Stimulated activated CD4-positive, alpha-beta T cell treated with anti-CD3 and anti-CD28 coated beads, TNF-alpha, amount 100 ng/mL, for 4 hours (primary cell): Measurements from ENCODE around the gene AGAP2.
"Not testable (repeated sequence)": the region's sequence is repeated elsewhere in the genome, so short reads cannot be mapped to it uniquely, and the experiment has no call there.

Experiments
- DNase-seq, 3 experiments: peaks; one replicate each; pipeline ENCODE4 v3.0.0-alpha.2; 2020; ENCODE audit warnings: low read depth in 3 of 3

The AGAP2 gene

DNA sequence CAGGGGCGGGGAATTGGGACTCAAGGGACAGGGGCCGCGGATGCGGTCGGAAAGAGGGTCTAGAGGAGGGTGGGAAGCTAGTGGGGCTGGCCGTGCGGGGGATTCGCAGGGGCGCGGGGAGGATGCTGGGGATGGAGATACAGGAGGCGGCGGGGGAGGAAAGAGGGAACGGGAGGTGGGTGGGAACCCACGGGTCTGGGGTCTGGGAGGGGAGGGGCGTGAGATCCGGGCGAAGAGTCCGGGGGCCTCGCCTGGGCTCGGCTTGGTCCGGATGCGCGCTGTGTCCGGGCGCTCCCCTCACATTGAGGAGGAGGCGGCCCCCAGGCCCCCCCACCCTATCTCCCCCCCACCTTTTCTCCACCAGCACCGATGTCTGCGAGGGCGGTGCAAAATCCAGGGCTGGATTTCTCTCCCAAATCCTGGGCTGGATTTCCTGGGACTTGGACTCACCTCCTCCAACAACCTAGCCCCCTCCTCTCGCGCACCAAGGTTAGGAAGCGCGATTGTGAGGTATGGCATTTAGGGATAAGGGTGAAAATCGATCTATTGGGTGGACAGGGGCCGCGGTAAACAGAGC is at the start of gene AGAP2:
AGAP2 (minus strand) TSS at position 82 of the 577 bp plus-strand sequence. CDS start 496 bp downstream, outside the sequence.
- DNase-seq: no peak

DNA sequence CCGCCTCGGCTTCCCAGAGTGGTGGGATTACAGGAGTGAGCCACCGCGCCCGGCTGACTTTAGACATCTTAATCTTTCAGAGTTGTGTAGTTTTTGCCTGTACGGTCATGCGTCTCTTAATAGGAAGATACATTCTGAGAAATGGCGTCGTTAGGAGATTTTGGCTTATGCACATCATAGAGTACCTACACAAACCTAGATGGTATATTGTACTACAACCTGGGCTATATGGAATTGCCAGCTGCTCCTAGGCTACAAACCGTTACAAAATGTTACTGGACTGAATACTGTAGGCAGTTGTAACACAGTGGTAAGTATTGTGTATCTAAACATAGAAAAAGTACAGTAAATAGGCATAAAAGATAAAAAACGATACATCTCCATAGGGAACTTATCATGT is 45.3 kb upstream of the AGAP2 start:
- no peak for DNase-seq

DNA sequence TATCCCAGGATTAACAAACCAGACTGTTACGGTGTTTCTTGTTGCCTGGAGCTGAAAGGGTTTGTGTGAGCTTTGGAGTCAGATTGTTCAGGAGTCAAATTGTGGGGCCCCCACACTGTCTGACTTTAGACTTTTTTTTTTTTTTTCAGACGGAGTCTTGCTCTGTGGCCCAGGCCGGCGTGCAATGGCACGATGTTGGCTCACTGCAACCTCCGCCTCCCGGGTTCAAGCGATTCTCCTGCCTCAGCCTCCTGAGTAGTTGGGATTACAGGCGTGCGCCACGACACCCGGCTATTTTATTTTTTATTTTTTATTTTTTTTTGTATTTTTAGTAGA is 44.9 kb upstream of the AGAP2 start:
- DNase-seq: no peak

DNA sequence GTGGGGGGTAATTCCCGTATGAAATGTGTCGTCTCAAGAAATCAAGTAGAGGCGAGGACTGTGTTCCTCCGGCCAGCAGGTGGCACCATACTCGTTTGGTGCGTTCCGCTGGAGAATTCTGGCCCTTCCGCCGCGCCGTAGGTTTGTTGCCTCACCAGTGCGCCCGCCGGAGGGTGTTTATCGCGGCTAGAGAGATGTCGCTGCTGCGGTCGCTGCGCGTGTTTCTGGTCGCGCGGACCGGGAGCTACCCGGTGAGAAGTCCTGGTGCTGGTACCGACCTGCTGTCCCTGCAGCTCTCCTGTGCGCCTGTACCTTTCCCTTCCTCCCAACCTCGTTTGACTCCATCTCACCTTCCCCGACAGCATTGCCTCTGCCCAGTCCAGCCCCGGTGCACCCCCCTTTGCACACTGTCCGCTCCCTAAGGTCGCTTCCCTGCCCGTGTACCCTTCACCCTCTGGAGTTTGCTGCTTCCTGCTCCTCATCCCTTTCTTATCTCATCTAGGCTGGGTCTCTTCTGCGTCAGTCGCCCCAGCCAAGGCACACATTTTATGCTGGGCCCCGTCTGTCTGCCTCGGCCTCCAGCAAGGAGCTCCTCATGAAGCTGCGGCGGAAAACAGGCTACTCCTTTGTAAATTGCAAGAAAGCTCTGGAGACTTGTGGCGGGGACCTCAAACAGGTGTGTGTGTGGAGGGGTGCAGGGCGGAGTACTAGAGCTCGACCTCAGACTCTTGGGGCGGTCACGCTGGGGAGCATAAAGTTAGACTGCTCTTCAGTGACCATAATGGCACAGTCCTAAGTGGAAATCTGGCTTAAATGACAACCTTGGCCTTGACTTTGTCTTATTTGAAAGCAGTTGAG is 44.3 kb upstream of the AGAP2 start, which contains the start of gene TSFM:
TSFM (plus strand) TSS at position 180 of the 858 bp plus-strand sequence; CDS start at position 195, 15 bp downstream.
- DNase-seq: peak; percentile 92 to 97 (median 93)

DNA sequence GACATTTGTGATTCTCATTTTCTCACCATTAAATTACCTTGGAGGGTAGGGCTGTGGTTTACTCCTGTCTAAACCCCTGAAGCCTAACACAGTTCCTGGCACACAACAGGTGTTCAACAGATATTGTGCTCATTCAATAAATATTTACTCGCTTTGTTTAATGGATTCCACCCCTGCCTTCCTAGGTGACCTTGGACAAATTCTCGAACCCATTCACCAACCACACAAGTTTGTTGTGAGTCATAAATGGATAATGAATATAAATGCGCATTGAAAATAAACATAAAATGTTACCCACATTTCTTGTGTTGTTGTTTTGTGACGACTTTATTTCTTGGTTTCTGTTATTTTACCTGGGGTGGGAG is 43.7 kb upstream of the AGAP2 start:
- no peak for DNase-seq

DNA sequence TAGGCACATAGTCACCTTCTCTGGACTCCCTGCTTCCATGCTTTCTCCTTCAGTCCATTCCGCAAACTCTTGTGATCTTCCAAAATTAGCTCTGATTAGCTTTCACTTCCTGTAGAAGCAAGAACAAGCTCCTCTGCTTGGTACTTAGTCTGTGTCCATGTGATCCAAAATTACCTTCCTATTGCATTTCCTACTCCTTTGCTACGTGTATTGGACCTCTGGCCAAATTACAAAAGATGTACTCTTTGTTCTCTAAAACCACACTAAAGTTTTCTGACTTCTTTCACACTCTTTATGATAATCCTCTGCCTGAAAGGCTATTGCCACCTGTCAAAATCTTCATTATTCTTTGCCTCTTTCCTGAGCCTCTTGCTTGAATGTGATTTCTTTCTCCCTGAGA is 43.3 kb upstream of the AGAP2 start:
- no peak for DNase-seq

DNA sequence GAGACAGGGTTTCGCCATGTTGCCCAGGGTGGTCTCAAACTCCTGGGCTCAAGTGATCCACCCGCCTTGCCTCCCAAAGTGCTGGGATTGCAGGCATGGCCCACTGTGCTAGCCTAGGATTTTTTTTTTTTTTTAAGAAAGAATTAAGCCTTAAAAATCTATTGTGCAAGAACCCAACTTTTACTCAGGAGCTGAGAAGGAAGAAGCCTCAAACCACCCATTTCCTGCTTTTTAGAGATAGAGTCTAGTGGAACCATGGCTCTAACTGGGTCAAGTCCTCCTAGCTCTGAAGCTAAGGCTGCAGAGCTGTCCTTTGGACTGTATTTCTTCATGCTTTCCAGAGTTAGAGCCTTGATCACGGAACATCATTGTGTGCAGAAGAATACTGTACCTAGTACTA is 42.7 kb upstream of the AGAP2 start:
- DNase-seq: no peak

DNA sequence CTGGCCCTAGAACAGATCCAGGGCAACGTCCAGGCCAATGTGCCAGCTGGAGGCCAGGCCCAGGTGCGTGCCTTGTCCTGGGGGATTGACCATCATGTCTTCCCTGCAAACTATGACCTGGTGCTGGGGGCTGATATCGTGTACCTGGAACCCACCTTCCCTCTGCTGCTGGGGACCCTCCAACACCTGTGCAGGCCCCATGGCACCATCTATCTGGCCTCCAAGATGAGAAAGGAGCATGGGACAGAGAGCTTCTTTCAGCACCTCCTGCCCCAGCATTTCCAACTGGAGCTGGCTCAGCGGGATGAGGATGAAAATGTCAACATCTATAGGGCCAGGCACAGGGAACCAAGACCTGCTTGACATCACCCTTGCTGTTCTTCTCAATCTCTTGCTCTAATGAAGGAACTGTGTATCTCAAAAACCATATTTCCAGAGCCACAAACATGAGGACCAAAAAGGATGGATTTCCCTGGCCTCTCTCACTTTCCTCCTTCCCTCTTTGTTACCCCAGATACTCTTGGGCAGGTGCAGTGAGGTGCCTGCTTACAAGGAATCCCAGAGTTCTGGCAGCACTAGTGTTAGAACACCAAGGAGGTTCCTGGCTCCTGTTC is 41.8 kb upstream of the AGAP2 start:
- DNase-seq: no peak

DNA sequence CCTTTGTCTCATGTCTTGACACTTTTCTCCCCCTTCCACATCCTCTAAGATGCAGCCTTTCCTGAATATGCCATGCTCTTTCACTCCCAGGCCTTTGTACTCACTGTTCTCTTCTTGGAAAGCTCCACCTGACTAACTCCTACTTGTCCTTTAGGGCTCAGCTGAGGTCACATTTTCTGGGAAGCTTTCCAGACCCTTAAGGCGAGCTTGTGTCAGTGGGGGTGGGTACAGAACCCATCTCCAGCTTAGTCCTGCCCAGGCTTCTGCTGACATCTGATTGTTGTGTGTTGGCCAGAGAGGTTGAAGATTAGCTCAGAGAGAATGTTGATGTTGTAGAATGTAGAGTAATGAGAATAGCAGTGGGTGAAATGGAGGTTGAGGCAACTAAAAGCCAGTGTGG is 41.2 kb upstream of the AGAP2 start:
- DNase-seq: no peak

DNA sequence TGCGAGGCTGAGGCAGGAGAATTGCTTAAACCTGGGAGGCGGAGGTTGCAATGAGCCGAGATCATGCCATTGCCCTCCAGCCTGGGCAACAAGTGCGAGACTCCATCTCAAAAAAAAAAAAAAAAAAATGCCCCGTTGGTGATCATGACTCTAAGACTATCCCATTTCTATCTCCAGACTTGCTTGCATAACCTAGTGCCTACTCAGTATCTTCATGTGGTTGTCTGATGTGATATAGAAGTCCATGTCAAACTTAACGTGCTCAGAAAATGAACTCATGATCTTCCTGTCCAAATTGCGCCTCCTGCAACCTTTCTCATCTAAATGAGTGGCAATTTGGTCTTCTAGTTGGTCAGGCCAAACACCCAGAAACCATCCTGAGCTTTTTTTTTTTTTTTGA is 39.4 kb upstream of the AGAP2 start:
- DNase-seq: no peak

DNA sequence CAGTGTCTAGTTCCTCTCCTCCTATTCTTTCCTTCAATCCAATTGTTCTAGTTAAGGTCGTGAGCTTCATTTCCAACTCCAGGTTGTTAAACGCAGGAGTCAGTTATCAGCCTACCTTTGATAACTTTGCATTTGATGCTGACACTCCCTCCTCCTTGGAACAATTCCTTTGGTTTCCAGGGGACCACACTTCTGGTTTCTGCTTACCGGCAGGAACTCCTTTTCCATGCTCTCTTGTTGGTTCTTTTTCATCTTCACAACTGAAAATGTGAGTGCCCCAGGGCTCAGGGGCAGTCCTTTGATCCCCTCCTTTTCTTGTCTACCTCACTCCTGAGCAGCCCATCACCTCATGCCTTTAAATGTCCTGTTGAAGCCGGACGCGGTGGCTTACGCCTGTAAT is 38.8 kb upstream of the AGAP2 start:
- no peak for DNase-seq

DNA sequence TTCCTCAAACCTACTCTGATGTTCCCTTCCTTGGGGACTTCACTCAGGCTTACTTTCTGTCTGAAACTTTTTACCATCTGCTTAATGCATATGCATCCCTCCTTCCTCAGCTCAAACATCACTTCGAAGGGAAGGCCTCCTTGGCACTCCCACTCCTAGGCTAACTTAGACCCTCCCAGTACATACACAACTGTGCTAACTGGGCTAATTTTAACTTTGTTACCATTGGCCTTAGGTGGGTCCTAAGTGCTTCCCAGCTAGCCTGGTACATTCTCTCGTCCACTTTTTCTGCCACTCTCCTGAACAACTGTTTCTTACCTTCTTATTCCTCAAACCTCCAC is 37.7 kb upstream of the AGAP2 start:
- no peak for DNase-seq

DNA sequence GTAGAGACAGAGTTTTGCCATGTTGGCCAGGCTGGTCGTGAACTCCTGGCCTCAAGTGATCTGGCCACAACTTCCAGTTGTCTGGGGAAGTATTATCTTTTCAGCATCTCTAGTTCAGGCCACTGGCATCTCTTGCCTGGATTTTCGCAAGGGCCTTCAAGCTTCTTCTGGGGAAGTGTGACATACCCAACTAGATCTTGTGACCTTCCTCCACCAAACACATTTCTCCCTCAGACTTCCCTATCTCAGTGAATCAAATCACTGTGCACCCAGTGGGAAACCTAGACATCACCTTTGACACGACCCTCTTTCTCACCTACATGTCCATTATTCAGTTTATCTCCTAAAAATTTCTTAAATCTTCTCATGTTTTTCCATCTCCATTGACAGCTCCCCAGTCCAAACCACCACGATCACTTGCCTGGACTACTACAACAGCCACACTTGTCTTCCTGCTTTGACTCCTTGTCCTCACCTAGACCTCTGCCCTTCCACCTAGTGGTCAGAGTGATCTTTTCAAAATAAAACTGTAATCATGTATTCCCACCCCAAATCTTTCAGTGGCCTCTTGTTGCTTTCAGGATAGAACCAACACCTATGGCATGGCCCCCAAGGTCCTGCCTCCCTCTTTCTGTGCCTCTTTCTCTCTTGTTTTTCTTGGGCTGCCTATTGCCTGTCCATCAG is 37.2 kb upstream of the AGAP2 start:
- no peak for DNase-seq

DNA sequence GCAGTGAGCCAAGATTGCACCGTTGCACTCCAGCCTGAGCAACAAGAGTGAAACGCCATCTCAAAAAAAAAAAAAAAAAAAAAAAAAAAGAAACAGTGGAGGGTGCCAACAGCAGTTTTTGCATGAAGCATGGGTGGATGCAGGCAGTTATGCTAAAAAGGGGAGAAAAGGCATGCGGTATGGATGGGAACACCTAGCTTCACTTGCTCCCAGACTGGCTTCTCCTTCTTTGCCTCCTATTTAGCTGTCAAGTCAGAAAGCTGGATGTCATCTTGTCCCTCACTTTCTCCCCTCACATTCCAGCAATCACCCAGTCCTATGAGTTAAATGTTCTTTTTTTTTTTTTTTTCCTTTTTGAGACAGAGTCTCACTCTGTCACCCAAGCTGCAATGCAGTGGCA is 36.5 kb upstream of the AGAP2 start:
- DNase-seq: no peak

DNA sequence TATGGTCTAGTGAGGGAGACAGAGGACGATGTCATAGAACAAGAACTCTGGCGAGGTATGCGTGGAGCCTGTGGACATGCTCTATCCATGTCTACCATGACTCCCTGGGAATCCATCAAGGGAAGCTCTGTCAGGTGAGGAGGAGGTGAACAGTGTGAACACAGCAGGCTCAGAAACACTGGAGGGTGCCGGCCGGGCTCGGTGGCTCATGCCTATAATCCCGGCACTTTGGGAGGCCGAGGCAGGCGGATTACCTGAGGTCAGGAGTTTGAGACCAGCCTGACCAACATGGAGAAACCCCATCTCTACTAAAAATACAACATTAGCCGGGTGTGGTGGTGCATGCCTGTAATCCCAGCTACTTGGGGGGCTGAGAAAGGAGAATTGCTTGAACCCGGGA is 36.1 kb upstream of the AGAP2 start:
- not testable (repeated sequence) for DNase-seq

DNA sequence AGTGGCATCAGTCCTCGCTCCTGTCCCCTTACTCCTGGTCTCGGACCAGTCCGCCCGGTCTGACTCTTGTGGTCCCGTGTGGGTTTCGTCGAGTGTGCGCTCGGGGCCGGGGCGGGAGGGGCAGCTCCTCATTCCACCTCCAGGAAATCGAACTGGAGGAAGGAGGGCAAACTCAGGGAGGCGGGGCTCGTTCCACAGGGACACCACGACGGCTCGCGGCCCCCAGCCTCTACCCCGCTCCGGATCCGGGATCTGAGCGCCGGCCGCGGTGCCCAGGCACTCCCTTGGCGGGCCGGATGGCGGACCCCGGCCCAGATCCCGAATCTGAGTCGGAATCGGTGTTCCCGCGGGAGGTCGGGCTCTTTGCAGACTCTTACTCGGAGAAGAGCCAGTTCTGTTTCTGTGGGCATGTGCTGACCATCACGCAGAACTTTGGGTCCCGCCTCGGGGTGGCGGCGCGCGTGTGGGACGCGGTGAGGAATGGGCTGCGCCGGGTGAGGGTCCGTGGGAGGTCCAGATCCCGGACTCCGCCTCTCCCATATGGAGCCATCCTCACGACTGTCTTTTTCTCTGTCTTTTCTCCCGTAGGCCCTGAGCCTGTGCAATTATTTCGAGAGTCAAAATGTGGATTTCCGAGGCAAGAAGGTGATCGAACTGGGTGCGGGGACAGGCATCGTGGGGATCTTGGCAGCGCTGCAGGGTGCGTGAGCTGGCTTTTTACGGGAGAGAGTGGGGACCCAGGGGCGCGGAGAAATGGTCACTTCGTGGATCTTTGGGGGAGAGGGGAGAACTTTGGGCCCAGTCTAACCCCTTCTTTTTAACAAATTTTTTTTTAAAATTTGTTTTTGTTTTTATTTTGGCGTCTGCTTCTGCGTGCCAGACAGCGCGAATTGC is 34.1 kb upstream of the AGAP2 start, which contains the start of gene EEF1AKMT3:
EEF1AKMT3 (plus strand) TSS at position 186 of the 894 bp plus-strand sequence; CDS start at position 297, 111 bp downstream.
- DNase-seq: no peak

DNA sequence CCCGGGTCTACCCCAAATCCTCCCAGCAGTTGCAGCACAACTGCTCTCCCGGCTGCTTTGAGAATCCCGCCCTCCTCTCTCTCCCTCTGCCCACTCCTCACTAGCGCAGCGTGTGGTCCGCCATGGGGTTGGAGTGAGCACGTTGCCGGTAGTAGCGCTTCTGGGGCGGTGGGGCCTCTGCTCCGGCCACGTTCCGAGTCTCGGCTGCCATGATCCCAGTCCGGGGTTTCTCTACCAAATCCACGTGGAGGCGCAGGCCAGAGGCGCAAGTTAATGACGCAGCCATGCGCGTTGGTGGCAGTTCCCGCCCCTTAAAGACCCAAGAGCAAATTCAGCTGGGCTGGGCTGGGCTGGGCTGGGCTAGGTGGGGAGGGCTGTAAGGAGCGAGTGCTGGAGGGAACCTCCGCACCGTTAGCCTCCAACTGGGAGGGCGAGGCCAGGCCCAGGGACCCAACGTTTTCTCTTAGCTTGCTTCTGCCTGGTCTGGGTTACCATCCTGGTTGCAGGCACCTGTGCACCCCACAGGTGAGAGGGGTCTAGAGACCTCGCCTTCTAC is 33.4 kb upstream of the AGAP2 start, which contains the start of gene METTL1:
METTL1 (minus strand) TSS at position 233 of the 556 bp plus-strand sequence; CDS start at position 211, 22 bp downstream.
- DNase-seq: peak; percentile 84 to 92 (median 87)

DNA sequence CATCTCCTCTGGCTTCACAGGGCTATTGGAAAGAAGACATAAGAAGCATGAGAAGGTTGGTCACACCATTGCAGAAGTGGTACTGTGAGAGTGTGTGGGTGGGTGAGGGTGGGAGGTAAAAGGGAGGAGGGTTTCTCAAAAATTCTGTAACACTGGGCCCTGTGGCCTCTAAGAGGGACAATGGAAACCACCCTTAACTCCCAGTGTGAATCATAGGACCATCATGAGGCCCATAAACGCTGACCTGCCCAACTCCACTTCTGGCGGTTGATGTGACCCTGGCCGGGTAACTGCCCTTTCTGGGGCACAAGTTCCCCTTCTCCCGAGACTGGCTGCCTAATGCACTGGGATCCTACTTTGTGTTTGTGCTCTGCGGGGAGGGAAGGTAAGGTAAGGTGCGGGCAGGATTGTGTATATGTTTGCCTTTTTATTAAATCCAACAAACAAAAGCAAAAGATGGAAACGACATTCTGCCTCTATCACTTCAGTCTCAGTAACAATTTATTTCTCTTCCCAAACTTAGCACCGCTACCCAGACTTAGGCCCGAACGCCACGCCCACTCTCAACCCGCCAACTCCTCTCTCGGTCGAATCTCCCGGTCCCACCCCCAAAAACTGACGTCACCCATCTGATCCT is 32.8 kb upstream of the AGAP2 start:
- DNase-seq: peak; percentile 85

DNA sequence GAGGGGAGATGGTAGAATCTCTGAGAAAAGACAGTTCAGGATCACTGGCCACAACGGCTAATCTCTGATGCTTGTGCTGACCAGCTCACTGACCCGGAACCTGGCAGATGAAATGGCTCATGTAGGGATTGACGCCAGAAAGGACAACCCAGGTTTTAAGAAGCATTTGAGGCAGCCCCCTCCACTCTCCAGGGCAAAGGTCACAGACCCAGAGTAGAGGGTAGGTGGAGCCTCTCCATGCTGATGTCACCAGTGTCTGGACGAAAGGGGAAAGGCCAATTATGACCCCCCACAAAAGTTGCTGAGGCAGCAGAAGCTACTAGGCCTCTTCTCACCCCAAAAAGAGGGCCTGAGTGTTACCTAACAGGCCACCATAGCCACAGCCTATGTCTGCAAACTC is 32.2 kb upstream of the AGAP2 start:
- no peak for DNase-seq

DNA sequence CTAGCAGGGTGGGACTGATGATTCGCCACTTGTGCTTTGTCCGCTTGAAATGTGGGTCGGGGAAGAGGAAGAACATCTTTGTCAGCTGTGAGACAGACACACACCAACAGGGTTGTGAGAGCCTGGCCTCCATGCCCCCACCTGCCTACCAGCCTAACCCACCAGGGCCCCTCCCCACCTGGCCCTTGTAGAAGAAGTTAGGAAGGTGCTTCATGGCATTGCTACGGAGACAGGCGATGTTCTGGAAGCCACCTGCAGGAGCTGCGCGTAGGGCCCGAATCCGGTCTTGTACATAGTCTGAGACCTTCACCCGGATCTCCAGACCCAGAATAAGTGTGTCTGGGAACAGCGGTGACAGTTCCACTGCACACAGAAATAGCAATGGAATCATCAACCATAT is 31.1 kb upstream of the AGAP2 start:
- DNase-seq: no peak
